HG03439 (cell line): ENCODE measurements around the gene COL6A1.

Source experiments
- ATAC-seq: cut with Tn5 transposase; IDR thresholded peaks from one replicate; pipeline ENCODE4 v1.9.1; 2021; ENCODE audit warnings: mild to moderate bottlenecking, moderate library complexity; ENCODE audit not compliant: unreplicated experiment

Gene COL6A1

DNA sequence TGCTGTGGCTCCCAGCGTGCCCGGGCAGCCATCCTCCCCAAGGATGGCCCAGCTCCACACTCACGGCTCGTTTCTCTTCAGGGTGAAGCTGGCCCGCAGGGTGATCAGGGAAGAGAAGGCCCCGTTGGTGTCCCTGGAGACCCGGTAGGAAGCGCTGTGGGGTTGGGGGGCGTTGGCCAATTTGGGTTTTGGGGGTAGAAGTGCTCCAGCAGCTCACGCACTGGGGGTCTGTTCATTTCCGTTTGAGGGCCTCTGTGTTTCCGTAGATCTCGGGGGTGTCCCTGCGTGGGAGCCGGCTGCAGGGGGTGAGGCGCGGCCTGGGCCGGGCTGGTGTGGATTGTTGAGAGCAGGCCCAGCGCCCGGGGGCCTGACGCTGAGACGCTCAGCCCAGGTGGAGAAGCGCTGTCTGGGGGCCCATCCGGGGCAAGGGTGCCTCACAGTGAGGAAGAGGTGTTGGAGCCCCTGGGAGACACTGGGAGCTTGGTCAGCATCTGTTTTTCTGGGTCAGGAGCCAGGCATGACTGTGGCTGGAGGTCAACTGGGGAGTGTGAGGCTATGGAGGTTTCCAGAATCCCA, 12.6 kb downstream of the COL6A1 start:
- ATAC-seq, result no peak

DNA sequence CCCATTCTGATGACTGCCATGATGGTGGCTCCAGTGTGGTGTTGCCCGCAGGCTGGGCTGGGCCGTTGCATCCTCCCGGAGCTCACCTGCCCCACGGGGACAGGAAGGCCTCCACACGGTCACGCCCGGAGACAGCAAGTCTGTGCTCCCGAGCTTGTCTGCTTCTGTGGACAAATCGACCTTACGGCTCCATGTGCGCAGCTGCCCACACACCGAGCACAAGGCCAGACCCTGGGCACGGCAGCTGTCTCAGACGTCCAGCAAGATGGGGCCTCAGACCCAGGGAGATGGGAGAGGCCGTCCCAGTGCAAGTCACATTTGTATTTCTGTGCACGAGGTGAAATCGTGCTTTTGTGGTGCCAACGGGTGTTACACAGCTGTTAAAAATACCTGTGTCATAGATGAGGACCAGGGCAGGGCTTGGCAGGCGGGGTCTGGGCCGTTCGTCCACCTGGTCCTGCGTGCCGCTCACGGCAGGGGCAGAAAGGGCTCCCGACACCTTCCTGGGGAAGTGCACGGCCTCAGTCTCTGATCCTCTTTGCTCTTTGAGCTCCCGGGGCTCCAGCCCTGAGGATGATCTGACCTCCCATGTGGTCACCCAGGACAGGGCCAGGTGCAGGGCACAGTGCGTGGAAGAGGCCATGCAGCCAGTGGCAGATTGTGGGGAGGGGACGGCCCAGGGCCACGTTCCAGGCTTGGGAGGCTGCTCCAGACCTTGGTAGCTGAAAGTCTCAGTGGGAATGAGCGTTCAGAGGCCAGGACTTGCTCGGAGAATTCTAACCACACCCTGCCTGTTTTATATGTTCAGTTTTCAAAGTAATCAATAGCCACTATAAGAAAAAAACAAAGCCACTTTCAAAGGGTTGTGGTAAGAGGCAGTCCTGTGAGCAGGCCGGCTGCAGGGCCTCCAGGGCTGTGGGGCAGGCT, 13.5 kb downstream of the COL6A1 start:
- no peak for ATAC-seq

DNA sequence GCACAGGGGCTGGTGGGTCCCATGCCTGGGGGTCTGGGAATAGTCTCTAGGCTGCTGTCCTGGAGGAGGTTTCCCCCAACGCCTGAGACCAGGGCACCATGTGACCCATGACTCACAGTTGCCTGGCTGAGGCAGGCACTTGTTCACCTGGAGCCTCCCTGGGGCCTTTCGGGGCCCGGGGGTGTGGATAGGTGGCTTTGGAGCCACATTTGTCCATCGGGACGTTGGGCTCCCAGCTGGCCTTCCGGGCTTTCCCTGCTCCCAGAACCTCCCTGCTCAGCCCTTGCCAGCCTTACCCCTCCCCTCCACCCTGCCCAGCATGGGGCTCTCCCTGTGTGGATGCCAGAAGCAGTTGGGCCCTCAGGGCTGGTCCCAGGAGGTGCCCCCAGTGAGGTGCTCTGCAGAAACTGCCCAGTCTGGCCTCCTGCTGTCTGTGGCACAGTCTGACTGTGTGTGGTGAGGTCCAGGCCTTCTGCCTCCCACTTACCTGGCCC, 14.2 kb downstream of the COL6A1 start:
- no peak for ATAC-seq

DNA sequence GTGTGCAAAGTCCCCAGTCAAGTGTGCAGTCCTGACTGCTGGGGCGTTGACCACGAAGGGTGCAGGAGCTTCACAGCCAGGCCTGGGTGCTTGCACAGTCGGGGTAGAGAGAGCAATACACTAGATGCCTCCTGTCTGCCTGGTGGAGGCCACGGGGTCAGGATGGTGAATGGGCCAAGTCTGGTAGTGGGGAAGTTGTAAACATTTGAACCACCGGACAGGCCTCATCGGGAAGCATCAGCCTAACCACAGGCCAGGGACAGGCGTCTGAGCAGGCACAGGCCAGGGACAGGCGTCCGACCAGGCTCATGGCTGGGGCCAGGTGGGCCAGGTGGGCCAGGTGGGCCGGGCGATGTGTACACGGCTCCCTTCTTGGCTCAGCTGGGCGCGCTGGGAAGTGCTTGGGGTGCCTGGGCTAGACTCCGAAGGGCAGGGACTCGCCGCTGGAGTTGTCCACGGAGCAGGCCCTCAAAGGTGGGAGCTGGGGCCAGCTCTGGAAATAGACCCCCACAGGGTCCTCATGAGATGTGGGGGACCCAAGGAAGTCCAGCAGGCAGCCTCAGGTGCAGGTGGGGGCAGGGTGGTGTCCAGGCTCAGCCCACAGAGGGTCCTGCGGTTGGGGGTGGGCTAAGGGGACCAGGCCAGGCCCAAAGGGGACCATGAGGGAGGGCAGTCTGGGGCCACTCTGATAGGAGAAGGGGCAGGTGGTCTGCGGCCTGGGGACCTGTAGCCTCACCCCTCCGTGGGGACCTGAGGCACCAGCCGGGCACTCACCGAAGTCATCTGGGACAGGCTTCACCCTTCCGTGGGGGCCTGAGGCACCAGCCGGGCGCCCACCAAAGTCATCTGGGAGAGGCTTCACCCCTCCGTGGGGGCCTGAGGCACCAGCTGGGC, 15.0 kb downstream of the COL6A1 start:
- no peak for ATAC-seq

DNA sequence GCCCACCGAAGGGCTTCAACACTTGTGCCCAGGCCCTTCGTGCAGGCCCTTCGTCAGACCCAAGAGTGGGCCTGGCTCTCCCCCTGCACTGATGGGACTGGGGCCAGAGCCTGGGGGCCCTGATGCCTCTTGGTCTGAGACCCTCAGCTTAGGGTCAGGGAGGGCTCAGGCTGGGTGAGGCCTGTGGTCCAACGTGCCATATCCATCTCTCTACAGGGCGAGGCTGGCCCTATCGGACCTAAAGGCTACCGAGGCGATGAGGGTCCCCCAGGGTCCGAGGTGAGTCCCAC, 15.6 kb downstream of the COL6A1 start:
- no peak for ATAC-seq

DNA sequence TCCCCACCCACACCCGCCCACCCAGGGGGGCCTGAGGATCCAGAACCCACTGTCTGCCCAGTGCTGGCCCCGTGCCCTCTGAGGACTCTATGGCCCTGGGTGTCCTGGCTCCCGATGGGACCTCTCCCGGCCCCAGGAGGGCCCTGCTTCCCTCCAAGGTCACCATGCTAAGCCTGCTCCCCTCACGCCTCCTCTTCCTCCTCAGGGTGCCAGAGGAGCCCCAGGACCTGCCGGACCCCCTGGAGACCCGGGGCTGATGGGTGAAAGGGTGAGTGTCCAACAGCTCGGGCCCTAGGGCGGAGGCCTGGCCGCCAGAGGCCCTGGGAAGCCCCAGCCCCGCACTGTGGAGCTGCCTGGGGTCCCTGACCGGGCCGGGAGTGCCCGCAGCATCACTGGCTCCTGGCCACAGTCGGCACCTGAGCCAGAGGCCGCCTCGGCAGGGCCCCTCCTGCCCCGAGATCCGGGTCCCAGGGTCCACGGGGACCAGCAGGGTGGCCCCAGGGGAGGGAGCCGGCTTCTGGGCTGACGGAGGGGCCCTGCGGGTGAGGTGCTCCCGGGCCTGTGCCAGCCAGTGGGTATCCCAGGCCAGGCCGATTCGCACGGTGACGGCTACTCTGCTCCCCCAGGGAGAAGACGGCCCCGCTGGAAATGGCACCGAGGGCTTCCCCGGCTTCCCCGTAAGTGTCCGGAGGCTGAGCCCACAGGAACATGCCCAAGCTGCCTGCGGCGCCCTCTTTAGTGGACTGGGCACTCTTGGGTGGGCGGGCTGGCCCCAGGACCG, 16.1 kb downstream of the COL6A1 start:
- no peak for ATAC-seq

DNA sequence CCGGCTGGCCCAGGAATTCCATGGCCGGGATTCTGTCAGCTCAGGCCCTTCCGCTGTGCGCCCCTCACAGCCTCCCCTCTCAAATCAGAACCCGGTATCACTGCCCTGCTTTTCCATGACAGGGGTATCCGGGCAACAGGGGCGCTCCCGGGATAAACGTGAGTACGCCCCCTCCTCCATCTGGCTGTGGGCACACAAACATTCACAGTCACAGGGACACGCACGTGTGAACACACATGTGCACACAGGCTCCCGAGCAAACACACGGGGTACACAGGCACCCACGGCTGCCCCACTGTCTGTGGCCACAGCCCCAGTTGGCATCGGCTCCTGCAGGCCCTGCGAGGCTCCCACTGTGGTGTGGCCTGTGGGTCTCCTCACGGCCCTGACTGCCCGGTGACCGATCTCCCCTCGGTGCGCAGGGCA, 16.7 kb downstream of the COL6A1 start:
- ATAC-seq, result no peak

DNA sequence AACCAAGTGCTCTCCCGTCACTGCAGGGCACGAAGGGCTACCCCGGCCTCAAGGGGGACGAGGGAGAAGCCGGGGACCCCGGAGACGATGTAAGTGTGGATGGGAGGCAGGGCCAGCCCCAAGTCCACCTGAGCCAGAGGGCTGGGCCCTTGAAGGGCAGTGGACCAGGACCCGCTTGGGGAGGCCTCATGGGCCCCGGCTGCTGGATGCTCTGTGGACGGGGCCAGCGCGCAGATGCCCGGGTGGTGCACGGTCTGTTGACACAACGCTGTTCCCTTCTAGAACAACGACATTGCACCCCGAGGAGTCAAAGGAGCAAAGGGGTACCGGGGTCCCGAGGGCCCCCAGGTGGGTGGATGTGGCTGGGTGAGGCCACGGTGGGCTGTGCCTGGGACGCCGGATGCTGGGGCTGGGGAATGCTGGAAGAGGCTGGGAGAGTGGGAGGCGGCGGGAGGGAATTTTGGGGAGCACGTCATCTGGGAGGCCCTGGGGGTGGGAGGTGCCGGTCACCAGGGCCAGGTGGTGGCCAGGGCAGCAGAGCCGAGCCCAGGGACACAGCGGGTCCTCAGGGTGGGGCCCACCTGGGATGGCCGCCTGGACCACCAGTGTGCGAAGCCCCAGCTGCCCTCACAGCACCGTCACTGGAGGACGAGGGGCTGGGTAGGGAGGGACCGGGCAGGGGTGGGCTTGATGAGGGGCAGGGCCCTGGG, 17.5 kb downstream of the COL6A1 start:
- ATAC-seq, result no peak

DNA sequence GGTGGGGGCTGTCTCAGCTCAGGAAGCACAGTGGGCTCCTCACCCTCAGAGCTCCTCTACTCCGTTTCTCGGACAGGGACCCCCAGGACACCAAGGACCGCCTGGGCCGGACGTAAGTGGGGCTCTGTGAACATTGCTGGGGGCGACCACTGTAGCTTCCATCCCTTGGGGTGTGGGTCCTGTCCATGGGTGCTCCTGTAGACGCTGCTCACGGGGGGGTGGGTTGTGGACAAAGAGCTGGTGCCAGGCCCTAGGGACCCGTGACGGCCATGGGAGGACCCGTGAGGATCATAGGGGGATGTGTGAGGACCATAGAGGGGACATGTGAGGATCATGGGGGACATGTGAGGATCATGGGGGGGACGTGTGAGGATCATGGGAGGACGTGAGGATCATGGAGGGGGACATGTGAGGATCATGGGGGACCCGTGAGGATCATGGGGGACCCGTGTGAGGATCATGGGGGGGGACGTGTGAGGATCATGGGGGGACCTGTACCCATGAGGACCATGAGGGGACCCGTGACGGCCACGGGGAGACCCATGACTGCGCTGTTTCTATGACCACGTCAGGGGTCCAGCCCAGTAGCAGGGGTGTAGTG, 18.1 kb downstream of the COL6A1 start:
- no peak for ATAC-seq

DNA sequence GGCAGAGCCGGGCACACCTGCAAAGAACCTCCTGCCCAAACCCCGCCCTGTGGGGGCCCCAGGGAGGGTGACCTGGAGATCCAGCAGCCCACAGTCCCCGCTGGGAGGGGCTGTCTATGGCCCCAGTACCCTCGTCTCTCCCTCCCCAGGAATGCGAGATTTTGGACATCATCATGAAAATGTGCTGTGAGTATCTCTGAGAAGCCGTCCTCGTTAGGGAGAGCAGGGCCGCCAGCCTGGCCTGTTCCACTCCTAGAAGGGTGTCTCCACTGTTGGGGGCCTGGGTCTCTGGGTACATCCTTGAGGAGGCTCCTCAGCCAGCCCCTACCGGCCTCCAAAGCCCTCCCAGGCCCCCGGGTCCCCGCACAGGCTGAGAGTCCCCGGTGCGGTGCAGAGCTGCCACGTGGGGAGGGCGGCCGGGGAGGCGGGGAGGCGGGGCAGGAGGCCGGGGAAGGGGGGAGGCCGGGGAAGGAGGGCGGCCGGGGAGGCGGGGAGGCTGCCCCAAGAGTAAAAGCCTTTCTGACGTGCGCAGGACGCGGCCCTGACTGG, 18.7 kb downstream of the COL6A1 start:
- ATAC-seq, result no peak

DNA sequence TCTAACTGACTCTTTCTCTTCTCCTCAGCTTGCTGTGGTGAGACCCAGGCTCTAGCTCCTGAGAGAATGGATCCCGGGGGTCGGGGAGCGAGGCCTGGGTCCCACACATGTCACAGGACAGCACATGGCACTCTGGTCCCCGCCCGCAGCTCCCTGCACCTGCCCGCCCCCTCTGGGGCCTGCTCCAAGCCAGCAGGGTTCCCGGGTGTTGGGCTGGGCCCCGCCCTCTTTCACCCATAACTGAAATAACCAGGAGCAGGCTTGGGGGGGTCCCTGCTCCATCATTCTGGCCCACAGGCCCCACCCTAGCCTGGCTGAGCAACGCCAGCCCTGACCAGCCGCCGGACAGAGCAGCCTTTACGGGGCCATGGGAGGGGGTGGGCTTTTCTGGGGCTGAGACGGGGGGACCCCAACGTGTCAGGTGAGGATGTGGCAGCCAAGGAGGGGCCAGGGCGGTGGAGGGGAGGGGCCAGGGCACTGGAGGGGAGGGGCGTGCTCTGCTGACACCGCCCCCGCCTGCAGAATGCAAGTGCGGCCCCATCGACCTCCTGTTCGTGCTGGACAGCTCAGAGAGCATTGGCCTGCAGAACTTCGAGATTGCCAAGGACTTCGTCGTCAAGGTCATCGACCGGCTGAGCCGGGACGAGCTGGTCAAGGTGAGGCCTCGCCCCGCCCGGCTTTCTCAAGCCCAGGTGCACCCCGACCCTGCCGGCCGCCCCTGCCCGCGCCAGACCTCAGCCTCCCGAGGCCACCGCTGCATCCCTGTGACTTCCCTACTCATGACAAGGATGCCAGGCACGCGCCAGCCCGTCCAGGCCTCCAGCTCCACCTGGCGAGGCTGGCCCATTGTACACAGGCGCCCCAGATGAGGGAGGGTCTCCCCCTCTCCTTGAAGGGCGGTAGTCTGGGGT, 19.4 kb downstream of the COL6A1 start:
- ATAC-seq, result no peak

DNA sequence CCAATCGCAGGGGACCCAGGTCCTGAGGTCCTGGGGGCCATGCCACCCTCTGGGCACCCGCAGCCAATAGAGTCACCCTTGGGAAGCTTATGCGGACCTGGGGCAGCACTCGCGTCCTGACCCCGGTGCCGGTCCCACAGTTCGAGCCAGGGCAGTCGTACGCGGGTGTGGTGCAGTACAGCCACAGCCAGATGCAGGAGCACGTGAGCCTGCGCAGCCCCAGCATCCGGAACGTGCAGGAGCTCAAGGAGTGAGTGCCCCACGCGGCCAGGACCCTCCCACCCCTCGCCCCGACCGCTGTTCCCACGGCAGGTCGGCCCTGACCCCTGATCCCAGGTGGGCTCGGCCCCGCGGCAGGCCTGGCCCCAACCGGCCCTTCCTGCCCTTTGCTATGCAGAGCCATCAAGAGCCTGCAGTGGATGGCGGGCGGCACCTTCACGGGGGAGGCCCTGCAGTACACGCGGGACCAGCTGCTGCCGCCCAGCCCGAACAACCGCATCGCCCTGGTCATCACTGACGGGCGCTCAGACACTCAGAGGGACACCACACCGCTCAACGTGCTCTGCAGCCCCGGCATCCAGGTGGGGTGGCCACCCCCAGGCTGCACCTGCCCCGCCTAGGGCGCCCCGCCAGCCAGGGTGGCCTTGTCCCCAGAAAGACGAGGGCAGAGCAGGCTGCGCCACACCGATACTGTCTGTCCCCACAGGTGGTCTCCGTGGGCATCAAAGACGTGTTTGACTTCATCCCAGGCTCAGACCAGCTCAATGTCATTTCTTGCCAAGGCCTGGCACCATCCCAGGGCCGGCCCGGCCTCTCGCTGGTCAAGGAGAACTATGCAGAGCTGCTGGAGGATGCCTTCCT, 20.5 kb downstream of the COL6A1 start:
- no peak for ATAC-seq

DNA sequence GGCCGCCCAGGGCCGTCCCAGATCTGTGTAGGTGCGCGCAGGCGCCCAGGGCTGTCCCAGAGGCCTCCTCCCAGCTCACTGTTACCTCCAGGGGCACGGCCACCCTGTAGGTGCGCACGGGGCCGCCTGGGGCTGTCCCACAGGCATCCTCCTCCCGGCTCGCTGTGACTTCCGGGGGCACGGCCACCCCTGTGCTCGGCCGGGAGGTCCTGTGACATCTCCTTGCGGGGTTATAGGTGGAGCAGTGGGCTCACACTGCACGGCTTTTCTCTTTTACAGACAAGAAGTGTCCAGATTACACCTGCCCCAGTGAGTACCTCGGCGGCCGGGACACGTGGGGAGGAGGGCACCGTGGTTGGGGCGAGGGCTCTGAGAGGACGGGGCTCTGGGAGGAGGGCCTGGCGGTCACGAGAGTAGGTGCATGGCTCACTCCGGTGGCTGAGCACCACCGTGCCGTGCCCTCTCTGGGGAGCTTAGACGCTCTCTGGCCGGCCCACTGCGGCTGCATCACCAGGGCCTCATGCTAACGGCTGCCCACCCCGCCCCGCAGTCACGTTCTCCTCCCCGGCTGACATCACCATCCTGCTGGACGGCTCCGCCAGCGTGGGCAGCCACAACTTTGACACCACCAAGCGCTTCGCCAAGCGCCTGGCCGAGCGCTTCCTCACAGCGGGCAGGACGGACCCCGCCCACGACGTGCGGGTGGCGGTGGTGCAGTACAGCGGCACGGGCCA, 21.4 kb downstream of the COL6A1 start:
- no peak for ATAC-seq

DNA sequence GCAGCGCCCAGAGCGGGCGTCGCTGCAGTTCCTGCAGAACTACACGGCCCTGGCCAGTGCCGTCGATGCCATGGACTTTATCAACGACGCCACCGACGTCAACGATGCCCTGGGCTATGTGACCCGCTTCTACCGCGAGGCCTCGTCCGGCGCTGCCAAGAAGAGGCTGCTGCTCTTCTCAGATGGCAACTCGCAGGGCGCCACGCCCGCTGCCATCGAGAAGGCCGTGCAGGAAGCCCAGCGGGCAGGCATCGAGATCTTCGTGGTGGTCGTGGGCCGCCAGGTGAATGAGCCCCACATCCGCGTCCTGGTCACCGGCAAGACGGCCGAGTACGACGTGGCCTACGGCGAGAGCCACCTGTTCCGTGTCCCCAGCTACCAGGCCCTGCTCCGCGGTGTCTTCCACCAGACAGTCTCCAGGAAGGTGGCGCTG, 22.0 kb downstream of the COL6A1 start:
- ATAC-seq, result no peak

DNA sequence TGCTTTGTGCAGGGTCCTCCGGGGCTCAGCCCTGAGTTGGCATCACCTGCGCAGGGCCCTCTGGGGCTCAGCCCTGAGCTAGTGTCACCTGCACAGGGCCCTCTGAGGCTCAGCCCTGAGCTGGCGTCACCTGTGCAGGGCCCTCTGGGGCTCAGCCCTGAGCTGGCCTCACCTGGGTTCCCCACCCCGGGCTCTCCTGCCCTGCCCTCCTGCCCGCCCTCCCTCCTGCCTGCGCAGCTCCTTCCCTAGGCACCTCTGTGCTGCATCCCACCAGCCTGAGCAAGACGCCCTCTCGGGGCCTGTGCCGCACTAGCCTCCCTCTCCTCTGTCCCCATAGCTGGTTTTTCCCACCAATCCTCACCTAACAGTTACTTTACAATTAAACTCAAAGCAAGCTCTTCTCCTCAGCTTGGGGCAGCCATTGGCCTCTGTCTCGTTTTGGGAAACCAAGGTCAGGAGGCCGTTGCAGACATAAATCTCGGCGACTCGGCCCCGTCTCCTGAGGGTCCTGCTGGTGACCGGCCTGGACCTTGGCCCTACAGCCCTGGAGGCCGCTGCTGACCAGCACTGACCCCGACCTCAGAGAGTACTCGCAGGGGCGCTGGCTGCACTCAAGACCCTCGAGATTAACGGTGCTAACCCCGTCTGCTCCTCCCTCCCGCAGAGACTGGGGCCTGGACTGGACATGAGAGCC, 22.7 kb downstream of the COL6A1 start:
- ATAC-seq, result no peak

DNA sequence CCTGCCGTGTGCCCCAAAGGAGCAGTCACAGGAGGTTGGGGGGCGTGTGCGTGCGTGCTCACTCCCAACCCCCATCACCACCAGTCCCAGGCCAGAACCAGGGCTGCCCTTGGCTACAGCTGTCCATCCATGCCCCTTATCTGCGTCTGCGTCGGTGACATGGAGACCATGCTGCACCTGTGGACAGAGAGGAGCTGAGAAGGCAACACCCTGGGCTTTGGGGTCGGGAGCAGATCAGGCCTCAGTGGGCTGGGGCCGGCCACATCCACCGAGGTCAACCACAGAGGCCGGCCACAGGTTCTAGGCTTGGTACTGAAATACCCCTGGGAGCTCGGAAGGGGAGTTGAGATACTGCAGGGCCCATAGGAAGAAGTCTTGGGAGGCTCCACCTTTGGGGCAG, 23.5 kb downstream of the COL6A1 start:
- ATAC-seq, result no peak
